ENCODE data around the gene PNCK.

GRCh38 chrX:153704021-153704526 is 30.5 kb upstream of the PNCK start:
- TF ChIP-seq SUZ12 (IDR thresholded peaks at IDR 0.05; ENCODE audit: extremely low read depth, insufficient read depth, insufficient read length) (no peak), YY1 (IDR thresholded peaks at IDR 0.05; ENCODE audit: insufficient read depth, insufficient read length) (no peak)

Data from NT2/D1 (cell line).